GM08714 (cell line): Measurements from ENCODE around the gene EPDR1.

Experiments used
- H3K4me3 ChIP-seq: fragments of 200-500 bp; sonication (Bioruptor generic); 2 replicates; pipeline ENCODE4 v1.5.1; 2014; ENCODE audit warnings: mild to moderate bottlenecking, low read length, inconsistent platforms
- ZNF274 ChIP-seq: IDR thresholded peaks from 2 replicates; pipeline ENCODE4 v1.6.1; 2012; ENCODE audit warnings: mild to moderate bottlenecking, low read depth, low read length

Gene EPDR1

DNA sequence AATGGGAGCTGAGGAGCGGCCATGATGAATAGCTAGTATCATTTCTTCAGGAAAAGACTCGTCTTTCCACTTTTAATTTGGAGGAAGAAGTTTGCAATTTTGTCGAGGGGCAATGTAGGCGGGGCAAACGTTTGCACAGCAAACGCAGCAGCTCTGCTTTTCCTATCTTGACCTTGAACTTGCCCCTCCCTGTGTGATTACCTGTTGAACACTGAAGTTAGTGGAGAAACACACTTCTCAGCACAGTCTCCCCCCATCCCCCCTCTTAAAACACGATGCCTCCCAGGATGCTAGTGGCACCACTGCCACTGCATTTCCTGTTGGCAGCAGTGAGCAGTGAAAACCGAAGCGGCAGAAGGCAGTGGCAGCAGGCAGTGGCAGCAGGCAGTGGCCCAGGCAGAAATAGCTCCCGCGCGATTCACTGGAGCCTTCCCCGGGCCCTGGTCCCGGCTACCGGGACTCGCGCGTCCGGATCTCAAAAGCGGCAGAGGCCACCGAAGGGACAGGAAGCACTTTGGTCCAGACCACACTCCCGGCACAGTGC, at the start of gene EPDR1:
EPDR1 (plus strand) TSS at position 336 of the 544 bp plus-strand sequence. CDS start 300 bp downstream, outside the sequence.
- peak within 1 kb of the TSS; percentile 68 for H3K4me3 ChIP-seq
- TF ChIP-seq ZNF274, result no peak

DNA sequence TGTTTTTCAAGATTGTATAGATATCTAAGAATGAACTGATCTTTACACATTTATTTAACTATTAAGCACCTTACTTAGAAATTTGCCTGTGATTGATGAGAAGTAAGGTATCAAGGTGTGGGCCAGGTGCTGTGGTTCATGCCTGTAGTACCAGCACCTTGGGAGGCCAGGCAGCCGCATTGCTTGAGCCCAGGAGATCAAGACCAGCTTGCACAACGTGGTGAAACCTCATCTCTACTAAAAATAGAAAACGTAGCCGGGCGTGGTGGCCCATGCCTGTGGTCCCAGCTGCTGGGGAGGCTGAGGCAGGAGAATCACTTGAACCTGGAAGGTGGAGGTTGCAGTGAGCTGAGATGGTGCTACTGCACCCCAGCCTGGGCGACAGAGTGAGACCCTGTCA, 38.4 kb upstream of the EPDR1 start:
- TF ChIP-seq ZNF274, result no peak

DNA sequence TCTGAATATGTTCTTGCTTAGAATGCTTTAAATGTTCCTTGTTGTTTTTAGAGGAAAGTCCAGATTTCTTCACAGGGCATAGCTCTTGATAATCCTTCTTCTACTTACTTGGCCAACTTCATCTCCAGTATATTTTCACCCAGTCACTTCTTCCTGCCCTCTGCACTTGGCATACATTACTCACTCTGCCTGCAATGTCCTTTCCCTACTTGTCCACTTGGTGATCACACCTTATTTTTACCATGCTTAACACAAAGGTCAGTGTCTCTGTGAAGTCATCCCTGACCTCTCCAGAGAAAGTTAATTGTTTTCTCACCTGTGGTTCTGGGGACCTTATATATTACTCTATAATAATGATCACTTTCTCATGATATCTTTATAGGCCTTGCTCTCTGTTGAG, 27.1 kb upstream of the EPDR1 start:
- TF ChIP-seq ZNF274, result no peak
- H3K4me3 ChIP-seq, result no peak overlapping the region

More for the DNA sequence above, 38.4 kb upstream of the EPDR1 start:
- H3K4me3 ChIP-seq, result no peak overlapping the region

DNA sequence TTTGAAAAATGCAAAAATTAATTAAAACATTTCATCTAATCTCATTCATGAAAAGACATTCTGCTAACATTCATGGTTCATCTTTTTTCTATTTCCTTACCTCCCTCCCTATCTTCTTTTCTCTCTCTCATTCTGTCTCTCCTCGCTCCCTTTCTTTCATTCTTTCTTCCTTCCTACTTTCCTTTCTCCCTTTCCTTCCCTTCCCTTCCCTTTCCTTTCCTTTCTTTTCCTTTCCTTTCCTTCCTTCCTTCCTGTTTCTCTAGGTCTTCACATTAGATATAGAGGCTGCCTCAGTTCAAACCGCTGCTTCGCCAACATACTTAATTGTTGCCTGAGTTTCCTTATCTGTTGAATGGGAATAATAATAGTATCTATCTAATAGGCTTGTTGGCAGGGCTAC, 25.8 kb upstream of the EPDR1 start:
- TF ChIP-seq ZNF274, result no peak
- H3K4me3 ChIP-seq, result no peak overlapping the region

DNA sequence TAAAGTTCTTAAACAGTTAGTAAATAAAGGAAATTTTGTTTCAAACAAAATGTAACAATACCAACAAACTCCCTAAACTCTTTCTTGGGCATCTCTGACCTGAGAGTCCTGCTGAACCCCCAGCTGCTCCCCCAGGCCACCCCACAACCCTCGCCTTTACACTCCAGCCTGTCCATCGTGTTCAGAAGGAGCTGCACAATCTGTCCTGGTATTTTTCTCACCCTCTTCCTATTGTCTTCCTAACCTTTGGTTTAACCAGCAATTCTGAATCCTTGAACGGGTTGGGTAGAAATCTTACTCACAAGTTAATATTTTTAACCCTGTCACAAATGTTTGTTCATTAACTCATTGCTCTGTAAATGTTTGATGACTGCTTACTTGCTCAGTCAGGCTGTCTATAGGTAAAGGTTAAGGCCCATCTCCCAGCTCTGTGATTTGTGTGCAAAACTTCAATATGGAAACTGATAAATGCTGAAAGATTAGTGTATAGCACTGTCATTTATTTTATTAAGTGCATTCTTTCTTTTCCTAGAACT, 20.7 kb upstream of the EPDR1 start:
- no peak overlapping the region for H3K4me3 ChIP-seq
- no peak for TF ChIP-seq ZNF274

DNA sequence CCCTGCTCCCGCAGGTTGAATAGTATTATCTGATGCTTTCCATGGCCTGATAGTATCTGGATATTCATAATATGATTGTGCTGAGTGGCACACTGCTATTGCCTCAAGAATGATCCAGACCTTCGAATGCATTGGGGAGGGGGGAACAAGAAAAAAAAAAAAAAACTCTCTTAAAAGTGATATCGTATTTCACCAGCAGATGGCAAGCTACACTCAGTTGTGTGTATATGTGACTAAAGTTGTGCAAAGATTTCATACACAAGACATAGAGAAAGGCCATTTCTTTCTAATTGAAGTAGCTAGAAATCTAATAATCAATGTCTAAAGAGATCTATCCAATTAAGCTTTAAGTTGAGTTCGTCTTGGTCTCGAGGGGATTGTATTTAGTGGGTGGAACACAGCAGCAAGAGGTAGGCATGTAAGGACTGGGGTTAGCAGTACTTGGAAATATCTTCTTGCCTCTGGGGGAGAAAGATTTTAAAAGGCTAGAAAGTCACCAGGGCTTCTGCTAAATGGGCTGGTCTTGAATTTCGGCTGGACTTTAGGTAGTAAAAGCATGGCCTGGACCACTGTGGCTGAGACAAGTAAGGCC, 19.1 kb upstream of the EPDR1 start:
- no peak overlapping the region for H3K4me3 ChIP-seq
- TF ChIP-seq ZNF274, result no peak

DNA sequence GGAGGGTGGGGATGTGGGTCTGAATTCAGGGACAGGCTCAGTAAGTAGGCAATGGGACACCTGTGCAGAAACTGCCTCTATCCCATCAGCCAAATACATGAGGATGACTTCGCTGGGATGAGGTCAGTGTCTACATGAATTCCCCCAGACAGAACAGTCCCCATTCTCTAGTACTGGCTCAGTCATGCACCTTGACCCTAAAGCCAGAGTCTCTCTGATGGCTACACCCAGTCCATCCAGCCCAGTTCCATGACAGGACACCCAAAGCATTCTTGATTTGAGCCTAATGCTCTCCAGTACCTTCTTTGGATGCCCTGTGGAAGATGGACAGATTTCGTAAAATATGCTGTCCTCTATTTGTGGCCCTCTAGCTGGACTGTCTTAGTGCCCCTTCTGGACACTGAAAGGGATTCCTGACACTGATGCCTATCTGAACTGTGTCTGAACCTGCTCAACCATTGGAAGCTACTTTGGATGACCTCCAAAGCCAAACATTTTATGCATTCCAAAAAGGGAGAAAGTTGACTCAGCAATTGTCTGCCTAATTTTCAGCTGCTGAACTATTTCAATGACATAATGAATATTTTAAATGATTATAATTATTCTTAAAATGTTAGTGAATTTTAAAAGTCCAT, 18.4 kb upstream of the EPDR1 start:
- H3K4me3 ChIP-seq, result no peak overlapping the region
- TF ChIP-seq ZNF274, result no peak

DNA sequence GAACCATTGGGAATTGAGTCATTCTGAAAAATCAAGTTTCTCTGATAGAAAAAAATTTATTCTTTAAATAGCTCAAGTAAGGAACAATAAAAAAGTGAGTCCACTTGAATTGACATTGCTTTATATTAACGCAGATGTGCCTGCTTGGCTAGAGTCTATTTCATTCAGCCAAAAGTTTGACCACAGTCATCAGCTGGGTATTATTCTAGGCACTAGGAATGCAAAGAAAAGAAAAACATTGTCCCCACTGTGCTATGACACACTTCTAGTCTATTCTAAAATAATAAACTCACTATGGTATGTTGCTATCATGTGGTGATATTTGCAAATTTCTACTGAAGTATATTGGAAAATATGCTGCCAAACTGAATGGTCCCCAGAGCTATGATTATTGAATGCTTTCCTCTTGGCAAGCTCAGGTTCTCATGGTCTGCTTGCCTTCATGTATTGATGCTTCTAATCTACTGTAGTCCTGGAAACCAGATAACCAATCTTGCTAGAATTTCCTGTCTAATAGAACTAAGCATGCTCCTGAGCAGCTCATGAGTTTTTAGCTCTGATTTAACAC, 12.1 kb upstream of the EPDR1 start:
- no peak for TF ChIP-seq ZNF274
- no peak overlapping the region for H3K4me3 ChIP-seq

DNA sequence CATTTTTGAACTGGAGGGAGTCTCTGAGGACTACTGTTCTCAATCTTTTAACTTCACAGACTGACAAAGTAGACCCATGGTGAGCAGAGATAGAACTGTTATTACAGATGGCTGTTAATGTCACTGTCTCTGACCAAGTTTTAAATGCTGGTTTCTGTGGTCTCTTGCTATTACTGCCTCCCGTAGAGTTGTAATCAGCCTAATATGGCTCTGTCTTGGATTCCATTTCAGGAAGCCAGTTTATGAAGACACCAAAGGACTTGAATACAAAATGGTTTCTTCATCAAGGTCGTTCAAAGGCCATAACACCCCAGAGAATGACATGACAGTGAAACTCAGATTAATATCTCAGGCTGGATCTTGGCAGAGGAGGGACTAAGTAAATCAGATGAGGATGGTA, 7.7 kb upstream of the EPDR1 start:
- no peak for TF ChIP-seq ZNF274
- no peak overlapping the region for H3K4me3 ChIP-seq

DNA sequence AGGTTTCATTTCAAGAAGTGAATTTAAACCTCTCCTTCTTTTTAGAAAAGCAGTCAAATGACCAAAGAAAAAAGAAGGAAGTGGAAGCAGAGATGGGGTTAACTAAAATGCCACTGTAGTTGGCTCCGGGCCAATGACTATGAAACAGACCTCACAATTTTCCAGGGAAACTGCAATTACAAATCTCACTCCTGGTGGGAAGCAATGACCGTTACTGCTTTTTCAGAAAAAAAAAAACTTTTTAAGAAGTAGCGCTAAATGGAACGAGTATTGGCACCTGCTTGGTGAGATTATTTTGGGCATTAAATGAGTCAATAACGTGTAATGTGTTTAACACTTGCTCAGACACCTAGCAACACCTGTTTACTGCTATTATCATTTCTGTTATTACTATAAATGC, 5.0 kb upstream of the EPDR1 start:
- no peak overlapping the region for H3K4me3 ChIP-seq
- TF ChIP-seq ZNF274, result no peak

DNA sequence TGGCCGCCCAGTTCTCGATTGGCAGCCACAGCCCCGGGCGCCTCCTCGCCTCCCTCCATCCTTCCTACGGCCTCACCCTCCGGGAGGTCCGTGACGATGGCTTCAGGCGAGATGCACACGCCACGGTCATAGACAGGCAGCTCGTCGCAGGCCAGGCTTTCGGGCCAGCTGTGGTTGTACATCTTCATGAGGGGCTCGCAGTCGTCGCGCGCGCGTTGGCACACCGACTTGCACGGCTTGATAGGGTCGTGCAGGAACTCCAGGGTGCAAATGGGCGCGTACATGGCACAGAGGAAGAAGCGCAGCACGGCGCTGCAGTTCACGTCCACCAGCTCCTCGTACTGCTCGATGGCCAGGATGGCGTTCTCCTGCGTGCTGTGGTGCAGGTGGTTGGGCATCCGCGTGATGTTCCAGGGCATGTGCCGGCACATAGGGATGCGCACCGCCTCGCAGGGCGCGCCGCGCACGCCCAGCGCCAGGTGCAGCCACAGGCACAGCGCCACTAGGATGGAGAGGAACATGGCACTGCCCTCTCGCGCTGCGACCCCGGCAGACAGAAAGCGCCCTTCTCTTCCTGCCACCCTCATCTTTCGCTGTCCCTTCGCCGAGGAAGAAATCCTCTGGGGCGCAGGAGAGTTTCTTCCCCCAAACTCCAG, 4.3 kb upstream of the EPDR1 start:
- no peak for TF ChIP-seq ZNF274
- peak overlapping the region; percentile 40; the same call in 1 of the 2 replicates for H3K4me3 ChIP-seq

DNA sequence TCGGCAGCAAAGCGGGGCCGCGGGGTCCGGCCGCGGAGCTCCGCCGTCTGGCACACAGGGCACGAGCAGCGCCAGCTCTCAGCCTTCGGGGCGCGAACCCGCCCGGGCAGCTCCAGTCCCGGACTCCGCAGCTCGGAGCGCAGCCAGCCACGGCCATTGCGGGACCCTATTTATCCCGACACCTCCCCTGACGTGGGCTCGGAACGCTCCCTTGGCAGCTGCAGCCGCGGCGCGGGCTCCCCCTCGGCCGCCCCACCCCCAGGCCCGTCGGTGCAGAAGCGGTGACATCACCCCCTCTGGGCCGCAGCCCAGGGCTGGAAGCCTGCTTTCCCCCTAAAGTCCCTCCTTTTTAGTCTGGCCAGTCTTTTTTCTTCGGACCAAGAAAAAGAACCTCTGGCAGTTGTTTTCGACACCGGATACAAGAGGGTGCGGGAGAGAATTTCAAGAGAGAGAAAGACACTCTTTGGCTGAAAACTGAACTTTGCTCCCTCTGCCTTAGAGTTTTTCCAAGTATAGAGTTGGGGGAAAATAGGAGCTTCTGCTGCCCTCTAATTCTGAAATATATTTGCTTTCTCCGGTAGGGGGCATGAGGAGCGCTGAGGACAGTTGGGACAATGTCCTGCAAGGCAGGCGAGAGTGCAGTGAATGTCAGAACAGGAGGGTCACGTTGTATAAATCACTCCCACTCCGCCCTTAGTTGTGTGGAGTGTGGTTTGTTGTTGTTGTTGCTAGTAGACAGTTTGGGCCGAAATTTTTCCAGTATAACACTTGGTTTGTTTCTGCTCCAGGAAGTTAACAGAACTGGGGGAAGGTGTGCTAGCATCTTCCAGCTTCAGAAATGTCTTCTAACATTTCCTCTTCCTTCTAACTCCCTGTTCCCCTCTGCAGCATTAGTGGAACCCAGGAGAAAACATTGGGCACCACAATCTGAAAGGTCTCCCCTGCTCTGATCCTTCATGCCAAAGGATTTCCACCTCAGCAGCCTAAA, 3.5 kb upstream of the EPDR1 start, which contains the start of gene SFRP4:
SFRP4 (minus strand) TSS at position 145 of the 988 bp plus-strand sequence. CDS start 280 bp downstream, outside the sequence.
- peak within 1 kb of the TSS; percentile 40; the same call in 1 of the 2 replicates for H3K4me3 ChIP-seq
- TF ChIP-seq ZNF274, result no peak

DNA sequence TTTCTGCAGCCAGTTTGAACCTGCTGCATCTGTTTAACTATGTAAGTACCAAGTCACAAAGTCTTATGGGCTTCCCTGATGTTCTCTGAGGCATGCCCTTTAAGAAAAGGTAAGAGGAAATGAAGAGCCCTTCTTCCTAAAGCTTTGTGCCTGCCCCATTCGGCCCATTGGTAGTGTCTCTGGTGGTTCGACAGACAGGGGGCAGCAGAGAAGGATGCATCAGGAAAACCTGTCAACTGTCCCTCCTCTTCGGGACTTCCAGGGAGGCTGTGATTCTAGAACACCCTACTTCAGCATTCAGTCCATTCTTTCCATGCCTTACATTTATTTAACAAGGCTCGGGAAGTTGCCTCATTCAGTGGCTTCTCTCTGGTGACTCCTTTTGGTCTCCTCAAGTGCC, 1.9 kb upstream of the EPDR1 start:
- TF ChIP-seq ZNF274, result no peak
- no peak overlapping the region for H3K4me3 ChIP-seq
